NCI-H446 treated with DMSO at 0.1 percent for 48 hours (cell line): Measurements from ENCODE around the gene PAQR6.

Source experiments
- DNase-seq: peaks from one replicate; lab custom pipeline; 2025; lab: John Stamatoyannopoulos, UW

The PAQR6 gene

DNA sequence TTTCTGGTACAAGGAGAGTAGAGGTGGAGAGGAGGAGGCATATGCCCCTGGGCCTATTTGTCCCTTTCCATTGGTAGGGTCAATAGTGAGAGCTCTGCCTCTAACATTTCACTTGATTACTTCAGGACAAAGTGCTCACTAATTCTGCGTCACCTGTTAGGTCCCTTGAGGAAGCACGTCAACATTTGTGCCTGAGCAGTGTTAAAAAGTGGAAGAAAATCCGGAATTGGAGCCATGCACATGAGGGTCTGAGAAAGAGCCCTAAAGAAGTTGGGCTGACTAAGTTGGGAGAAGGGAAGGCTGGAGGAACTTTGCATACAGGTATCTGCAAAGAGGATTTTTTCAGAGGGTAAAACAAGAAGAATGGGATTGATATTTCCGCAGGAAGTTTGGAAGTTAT, 52.0 kb downstream of the PAQR6 start:
- DNase-seq, result no peak

DNA sequence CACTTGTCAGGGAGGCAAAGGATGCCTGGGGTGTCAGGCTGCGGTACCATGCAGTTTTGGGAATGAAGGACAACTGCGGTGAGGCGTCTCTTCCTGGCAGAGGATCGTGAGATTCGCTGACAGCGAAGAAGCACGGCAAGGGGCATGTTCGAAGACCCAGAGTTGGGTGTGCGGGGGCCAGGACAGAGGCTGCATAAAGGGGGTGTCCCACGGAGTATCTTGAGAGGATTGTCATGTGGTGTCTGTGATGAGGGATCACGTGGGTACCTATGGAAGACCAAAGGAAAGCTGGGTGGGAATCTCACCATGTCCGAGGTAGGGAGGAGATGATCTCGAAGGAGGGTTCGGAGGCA, 53.6 kb downstream of the PAQR6 start:
- DNase-seq, result no peak

DNA sequence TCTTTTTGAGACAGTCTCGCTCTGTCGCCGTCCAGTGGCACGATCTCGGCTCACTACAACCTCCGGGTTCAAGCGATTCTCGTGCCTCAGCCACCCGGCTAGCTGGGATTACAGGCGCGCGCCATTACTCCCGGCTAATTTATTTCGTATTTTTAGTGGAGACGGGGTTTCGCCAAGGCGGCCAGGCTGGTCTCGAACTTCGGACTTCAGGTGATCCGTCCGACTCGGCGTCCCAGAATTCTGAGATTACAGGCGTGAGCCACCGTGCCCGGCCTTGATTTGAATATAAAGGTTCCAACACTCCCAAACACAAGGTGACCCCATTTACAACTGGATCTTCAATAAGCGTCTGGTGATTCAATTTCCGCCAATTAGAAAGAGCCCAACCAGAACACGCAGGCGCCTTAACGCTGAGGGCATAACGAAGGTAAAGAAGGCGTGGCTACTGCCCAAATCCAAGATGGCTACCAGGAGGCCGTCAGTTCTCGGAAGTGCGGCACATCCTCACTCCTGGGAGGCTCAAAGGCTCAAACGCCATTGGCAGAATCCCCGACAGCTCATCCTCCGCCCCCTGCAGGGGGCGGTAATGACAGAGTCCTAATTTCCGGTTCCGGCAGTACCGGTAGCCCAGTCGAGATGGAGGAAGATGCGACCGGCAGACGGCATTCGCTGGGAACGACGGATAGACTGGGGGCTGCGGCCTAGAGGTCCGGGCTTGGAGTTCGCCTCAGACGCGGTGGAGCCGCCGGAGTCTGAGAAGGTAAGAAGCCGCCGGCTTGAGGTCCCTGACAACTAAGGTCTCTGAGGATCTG, 54.2 kb downstream of the PAQR6 start, which contains the start of gene SLC25A44:
Gene SLC25A44 (plus strand): TSS at position 617 of the 812 bp plus-strand sequence. CDS start 5,744 bp downstream, outside the sequence.
- peak; percentile 99 for DNase-seq
